Measurements from ENCODE around the gene FILIP1. TPM values are rescaled to one million over a fixed set of nuclear protein-coding genes. Genes with fewer than 3 reads are reported as not detected.

FILIP1 gene
- total RNA-seq, 1 experiment from 2014 or later = 0.15 TPM

DNA sequence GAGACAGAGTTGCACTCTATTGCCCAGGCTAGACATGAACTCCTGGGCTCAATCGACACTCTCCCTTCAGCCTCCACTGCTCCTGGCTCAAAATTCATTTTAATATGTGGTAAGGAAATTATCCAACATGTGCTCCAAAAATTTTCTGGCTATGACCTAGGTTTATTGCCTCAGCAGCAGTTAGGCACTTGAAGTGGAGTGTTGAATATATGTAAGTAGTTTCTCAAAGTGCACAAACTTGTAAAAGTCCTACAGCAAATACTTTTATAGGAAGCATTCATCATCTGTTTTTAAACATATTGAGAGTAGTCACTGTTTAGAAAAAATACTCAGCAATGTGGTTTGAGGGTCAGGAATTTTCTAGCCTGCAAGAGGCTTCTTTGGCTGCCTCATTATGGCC is 13.2 kb downstream of the FILIP1 start:
- no peak for DNase-seq

GRCh38 chr6:75479712-75480111 is 13.9 kb downstream of the FILIP1 start:
- Histone ChIP-seq H3K4me1 (ENCODE audit: low read length) (no peaks in the 10 kb centered on the region), H3K79me2 (ENCODE audit: low read length) (no peaks in the 10 kb centered on the region)
- DNase-seq = no peak

More for the DNA sequence above, 13.2 kb downstream of the FILIP1 start:
- Histone ChIP-seq H3K4me3 (ENCODE audit: low read length) (no peak overlapping the region), H3K9me3 (ENCODE audit: low read length) (no peaks in the 10 kb centered on the region), H3K27ac (ENCODE audit: low read length) (no peak overlapping the region), H3K27me3 (ENCODE audit: low read length) (no peaks in the 10 kb centered on the region), H4K20me1 (ENCODE audit: insufficient read depth, low read depth, low read length) (no peaks in the 10 kb centered on the region), H3K9ac (ENCODE audit: low read length) (no peak overlapping the region), H2AFZ (ENCODE audit: low read length) (no peak overlapping the region), H3K79me2 (ENCODE audit: low read length) (no peaks in the 10 kb centered on the region), H3K4me2 (ENCODE audit: low read depth, low read length, poor library complexity, severe bottlenecking) (no peak overlapping the region), H3K36me3 (ENCODE audit: insufficient read depth, low read length) (no peaks in the 10 kb centered on the region), H3K9me2 (replicated peaks; ENCODE audit: insufficient read depth, low read length) (no peaks in the 10 kb centered on the region), H3K4me1 (ENCODE audit: low read length) (no peaks in the 10 kb centered on the region)

DNA sequence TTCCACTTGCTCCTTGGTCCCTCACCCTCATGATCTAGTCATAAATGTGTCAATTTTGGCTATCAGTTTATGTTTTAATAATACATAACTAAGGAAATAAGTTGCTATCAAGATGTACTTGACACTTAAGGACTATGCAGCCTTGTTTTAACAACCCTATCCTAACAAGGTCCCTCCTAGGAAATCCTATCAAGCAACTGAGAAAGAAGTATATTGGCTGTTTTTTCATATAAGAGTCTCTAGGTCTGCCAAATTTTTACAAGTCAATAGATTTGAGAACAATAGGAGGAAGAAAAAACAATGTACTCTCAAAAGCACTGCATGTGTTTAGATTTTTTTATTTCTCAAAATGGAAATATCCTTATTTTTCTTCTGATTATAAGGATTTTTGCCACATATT is 14.7 kb downstream of the FILIP1 start:
- H3K4me3 ChIP-seq (ENCODE audit: low read length) = no peak overlapping the region
- H3K79me2 ChIP-seq (ENCODE audit: low read length) = no peaks in the 10 kb centered on the region
- no peak for DNase-seq
- H3K36me3 ChIP-seq (ENCODE audit: insufficient read depth, low read length) = no peaks in the 10 kb centered on the region
- H3K9me3 ChIP-seq (ENCODE audit: low read length) = no peaks in the 10 kb centered on the region
- no peak overlapping the region for H3K27ac ChIP-seq (ENCODE audit: low read length)
- no peaks in the 10 kb centered on the region for H4K20me1 ChIP-seq (ENCODE audit: insufficient read depth, low read depth, low read length)
- H3K4me1 ChIP-seq (ENCODE audit: low read length) = no peaks in the 10 kb centered on the region
- no peak overlapping the region for H3K9ac ChIP-seq (ENCODE audit: low read length)
- H2AFZ ChIP-seq (ENCODE audit: low read length) = no peak overlapping the region
- no peaks in the 10 kb centered on the region for H3K9me2 ChIP-seq (replicated peaks; ENCODE audit: insufficient read depth, low read length)
- H3K4me2 ChIP-seq (ENCODE audit: low read depth, low read length, poor library complexity, severe bottlenecking) = no peak overlapping the region
- no peaks in the 10 kb centered on the region for H3K27me3 ChIP-seq (ENCODE audit: low read length)

More at GRCh38 chr6:75479712-75480111, 13.9 kb downstream of the FILIP1 start:
- no peak overlapping the region for H3K4me2 ChIP-seq (ENCODE audit: low read depth, low read length, poor library complexity, severe bottlenecking)
- H3K36me3 ChIP-seq (ENCODE audit: insufficient read depth, low read length) = no peaks in the 10 kb centered on the region
- no peaks in the 10 kb centered on the region for H3K27me3 ChIP-seq (ENCODE audit: low read length)
- H3K9me3 ChIP-seq (ENCODE audit: low read length) = no peaks in the 10 kb centered on the region
- H3K4me3 ChIP-seq (ENCODE audit: low read length) = no peak overlapping the region
- no peak overlapping the region for H3K27ac ChIP-seq (ENCODE audit: low read length)
- no peaks in the 10 kb centered on the region for H3K9me2 ChIP-seq (replicated peaks; ENCODE audit: insufficient read depth, low read length)
- no peak overlapping the region for H3K9ac ChIP-seq (ENCODE audit: low read length)
- H2AFZ ChIP-seq (ENCODE audit: low read length) = no peak overlapping the region
- no peaks in the 10 kb centered on the region for H4K20me1 ChIP-seq (ENCODE audit: insufficient read depth, low read depth, low read length)

DNA sequence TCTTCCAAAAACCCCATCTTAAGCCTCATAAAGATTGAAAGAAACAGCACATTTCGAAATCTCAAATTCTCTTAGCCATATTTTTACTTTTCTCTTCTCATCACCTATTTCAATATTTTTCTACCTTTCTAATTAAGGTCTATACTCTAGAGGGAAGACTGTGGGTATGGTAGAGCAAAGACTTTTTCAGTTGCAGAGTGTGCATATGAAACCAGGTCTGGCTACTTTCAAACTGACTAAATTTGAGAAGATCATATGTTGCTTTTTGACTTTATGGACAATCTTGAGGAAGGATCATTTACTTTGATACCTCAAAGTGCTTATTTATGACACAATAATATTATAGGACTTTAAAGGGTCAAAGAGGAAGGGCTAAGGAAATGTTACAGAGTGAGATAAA is 20.7 kb downstream of the FILIP1 start:
- no peak overlapping the region for H3K9ac ChIP-seq (ENCODE audit: low read length)
- H3K27me3 ChIP-seq (ENCODE audit: low read length) = no peaks in the 10 kb centered on the region
- H3K79me2 ChIP-seq (ENCODE audit: low read length) = no peaks in the 10 kb centered on the region
- H3K36me3 ChIP-seq (ENCODE audit: insufficient read depth, low read length) = no peaks in the 10 kb centered on the region
- no peaks in the 10 kb centered on the region for H3K9me3 ChIP-seq (ENCODE audit: low read length)
- DNase-seq = no peak
- no peaks in the 10 kb centered on the region for H3K4me1 ChIP-seq (ENCODE audit: low read length)
- H3K9me2 ChIP-seq (replicated peaks; ENCODE audit: insufficient read depth, low read length) = no peaks in the 10 kb centered on the region
- no peaks in the 10 kb centered on the region for H4K20me1 ChIP-seq (ENCODE audit: insufficient read depth, low read depth, low read length)
- H3K4me2 ChIP-seq (ENCODE audit: low read depth, low read length, poor library complexity, severe bottlenecking) = no peak overlapping the region
- no peak overlapping the region for H3K27ac ChIP-seq (ENCODE audit: low read length)
- H2AFZ ChIP-seq (ENCODE audit: low read length) = no peak overlapping the region
- no peak overlapping the region for H3K4me3 ChIP-seq (ENCODE audit: low read length)

DNA sequence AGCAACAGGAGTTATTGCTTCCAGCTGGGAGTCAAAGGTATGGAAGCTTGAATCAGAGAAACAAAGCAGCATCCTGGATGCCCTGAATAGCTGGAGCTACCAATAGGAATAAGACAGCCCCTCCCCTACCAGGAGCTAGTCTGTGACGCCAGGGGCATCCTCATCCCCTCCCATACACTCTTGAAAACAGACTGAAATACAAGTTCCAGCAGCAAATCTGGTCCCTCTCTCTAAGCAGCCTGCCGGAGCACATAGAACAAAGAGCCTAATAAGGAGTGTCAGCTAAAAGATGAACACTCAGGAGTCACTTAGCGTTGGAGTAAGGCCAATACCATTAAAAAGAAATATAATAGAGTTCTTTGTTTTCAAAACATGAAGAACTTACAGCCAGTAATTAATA is 25.6 kb downstream of the FILIP1 start:
- no peaks in the 10 kb centered on the region for H3K27me3 ChIP-seq (ENCODE audit: low read length)
- H3K9me3 ChIP-seq (ENCODE audit: low read length) = no peaks in the 10 kb centered on the region
- H3K79me2 ChIP-seq (ENCODE audit: low read length) = no peaks in the 10 kb centered on the region
- H4K20me1 ChIP-seq (ENCODE audit: insufficient read depth, low read depth, low read length) = no peaks in the 10 kb centered on the region
- no peaks in the 10 kb centered on the region for H3K36me3 ChIP-seq (ENCODE audit: insufficient read depth, low read length)
- H3K4me3 ChIP-seq (ENCODE audit: low read length) = no peak overlapping the region
- no peak overlapping the region for H3K27ac ChIP-seq (ENCODE audit: low read length)
- H3K4me1 ChIP-seq (ENCODE audit: low read length) = no peaks in the 10 kb centered on the region
- no peak overlapping the region for H3K4me2 ChIP-seq (ENCODE audit: low read depth, low read length, poor library complexity, severe bottlenecking)
- no peaks in the 10 kb centered on the region for H3K9me2 ChIP-seq (replicated peaks; ENCODE audit: insufficient read depth, low read length)
- H3K9ac ChIP-seq (ENCODE audit: low read length) = no peak overlapping the region
- no peak overlapping the region for H2AFZ ChIP-seq (ENCODE audit: low read length)
- no peak for DNase-seq

DNA sequence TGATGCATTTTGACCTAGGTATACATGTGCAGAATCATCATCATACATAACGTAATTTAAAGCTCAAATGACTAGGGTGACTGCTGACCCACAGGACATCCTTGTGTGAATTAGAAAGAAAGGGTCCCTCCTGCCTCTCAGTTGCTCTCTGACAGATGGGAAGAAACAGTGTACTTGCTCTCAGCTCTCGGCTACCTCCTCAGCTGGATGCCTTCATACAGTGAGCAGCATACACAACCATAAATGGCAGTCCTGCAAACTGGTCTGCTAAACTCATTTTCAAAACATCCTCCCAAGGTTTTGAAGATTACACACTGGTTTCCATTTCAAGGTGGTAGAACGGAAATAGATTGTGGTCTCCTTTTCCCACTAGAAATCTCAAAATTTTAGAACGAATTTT is 26.3 kb downstream of the FILIP1 start:
- Histone ChIP-seq H3K4me1 (ENCODE audit: low read length) (no peaks in the 10 kb centered on the region), H3K79me2 (ENCODE audit: low read length) (no peaks in the 10 kb centered on the region), H3K9ac (ENCODE audit: low read length) (no peak overlapping the region), H4K20me1 (ENCODE audit: insufficient read depth, low read depth, low read length) (no peaks in the 10 kb centered on the region), H3K4me2 (ENCODE audit: low read depth, low read length, poor library complexity, severe bottlenecking) (no peak overlapping the region), H3K9me3 (ENCODE audit: low read length) (no peaks in the 10 kb centered on the region), H3K36me3 (ENCODE audit: insufficient read depth, low read length) (no peaks in the 10 kb centered on the region), H3K9me2 (replicated peaks; ENCODE audit: insufficient read depth, low read length) (no peaks in the 10 kb centered on the region), H3K4me3 (ENCODE audit: low read length) (no peak overlapping the region), H3K27me3 (ENCODE audit: low read length) (no peaks in the 10 kb centered on the region), H3K27ac (ENCODE audit: low read length) (no peak overlapping the region), H2AFZ (ENCODE audit: low read length) (no peak overlapping the region)
- no peak for DNase-seq

DNA sequence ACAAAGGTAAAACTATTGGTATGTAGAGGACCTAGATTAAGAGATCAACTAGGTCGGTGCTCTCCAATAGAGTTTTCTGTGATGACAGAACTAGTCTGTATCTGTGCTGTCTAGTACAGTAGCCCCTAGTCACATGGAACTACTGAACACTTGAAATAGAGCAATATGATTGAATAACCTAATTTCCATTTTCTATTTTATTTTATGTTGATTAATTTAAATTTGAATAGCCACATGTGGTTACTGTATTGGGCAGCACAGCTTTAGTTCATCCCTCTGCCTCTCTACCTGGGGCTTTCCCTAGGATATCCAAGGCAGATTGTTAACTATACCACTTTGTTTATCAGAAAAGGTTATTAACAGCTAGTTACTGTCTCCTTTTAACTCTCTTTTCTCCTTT is 27.0 kb downstream of the FILIP1 start:
- Histone ChIP-seq H3K9me3 (ENCODE audit: low read length) (no peaks in the 10 kb centered on the region), H3K4me2 (ENCODE audit: low read depth, low read length, poor library complexity, severe bottlenecking) (no peak overlapping the region), H3K4me1 (ENCODE audit: low read length) (no peaks in the 10 kb centered on the region), H3K79me2 (ENCODE audit: low read length) (no peaks in the 10 kb centered on the region), H3K36me3 (ENCODE audit: insufficient read depth, low read length) (no peaks in the 10 kb centered on the region), H4K20me1 (ENCODE audit: insufficient read depth, low read depth, low read length) (no peaks in the 10 kb centered on the region), H3K9me2 (replicated peaks; ENCODE audit: insufficient read depth, low read length) (no peaks in the 10 kb centered on the region), H3K27me3 (ENCODE audit: low read length) (no peaks in the 10 kb centered on the region), H3K4me3 (ENCODE audit: low read length) (no peak overlapping the region), H3K27ac (ENCODE audit: low read length) (no peak overlapping the region), H3K9ac (ENCODE audit: low read length) (no peak overlapping the region), H2AFZ (ENCODE audit: low read length) (no peak overlapping the region)
- DNase-seq = no peak

GRCh38 chr6:75463908-75464307 is 29.7 kb downstream of the FILIP1 start:
- no peak for DNase-seq
- H3K27ac ChIP-seq (ENCODE audit: low read length) = no peak overlapping the region
- no peak overlapping the region for H3K4me2 ChIP-seq (ENCODE audit: low read depth, low read length, poor library complexity, severe bottlenecking)
- no peaks in the 10 kb centered on the region for H3K4me1 ChIP-seq (ENCODE audit: low read length)
- no peak overlapping the region for H3K9ac ChIP-seq (ENCODE audit: low read length)
- no peaks in the 10 kb centered on the region for H3K27me3 ChIP-seq (ENCODE audit: low read length)
- no peak overlapping the region for H2AFZ ChIP-seq (ENCODE audit: low read length)
- no peaks in the 10 kb centered on the region for H3K9me2 ChIP-seq (replicated peaks; ENCODE audit: insufficient read depth, low read length)
- H4K20me1 ChIP-seq (ENCODE audit: insufficient read depth, low read depth, low read length) = no peaks in the 10 kb centered on the region
- H3K36me3 ChIP-seq (ENCODE audit: insufficient read depth, low read length) = no peaks in the 10 kb centered on the region
- H3K9me3 ChIP-seq (ENCODE audit: low read length) = no peaks in the 10 kb centered on the region
- H3K79me2 ChIP-seq (ENCODE audit: low read length) = no peaks in the 10 kb centered on the region
- H3K4me3 ChIP-seq (ENCODE audit: low read length) = no peak overlapping the region

DNA sequence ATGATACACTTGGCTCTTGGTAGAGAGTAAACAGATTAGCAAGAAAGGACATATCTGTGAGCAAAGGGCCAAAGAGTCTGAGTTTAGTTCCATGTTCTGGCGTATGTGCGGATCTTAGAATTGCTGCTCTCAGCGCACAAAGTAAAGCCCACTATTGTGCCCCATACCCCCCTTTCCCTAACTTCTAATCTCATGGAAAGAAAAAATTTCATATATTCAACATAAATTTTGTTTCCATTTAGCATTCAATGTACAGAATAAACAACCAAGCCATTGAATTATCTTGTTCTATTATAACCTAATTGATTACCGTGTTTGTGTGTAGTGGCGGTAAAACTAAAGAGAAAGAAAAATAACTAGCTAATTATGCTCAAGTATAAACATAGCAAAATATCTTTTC is 30.5 kb downstream of the FILIP1 start:
- Histone ChIP-seq H3K9me2 (replicated peaks; ENCODE audit: insufficient read depth, low read length) (no peaks in the 10 kb centered on the region), H3K9ac (ENCODE audit: low read length) (no peak overlapping the region), H3K27ac (ENCODE audit: low read length) (no peak overlapping the region), H3K4me3 (ENCODE audit: low read length) (no peak overlapping the region), H3K27me3 (ENCODE audit: low read length) (no peaks in the 10 kb centered on the region), H3K36me3 (ENCODE audit: insufficient read depth, low read length) (no peaks in the 10 kb centered on the region), H3K79me2 (ENCODE audit: low read length) (no peaks in the 10 kb centered on the region), H2AFZ (ENCODE audit: low read length) (no peak overlapping the region), H3K9me3 (ENCODE audit: low read length) (no peaks in the 10 kb centered on the region), H3K4me2 (ENCODE audit: low read depth, low read length, poor library complexity, severe bottlenecking) (no peak overlapping the region), H4K20me1 (ENCODE audit: insufficient read depth, low read depth, low read length) (no peaks in the 10 kb centered on the region), H3K4me1 (ENCODE audit: low read length) (no peaks in the 10 kb centered on the region)
- DNase-seq = no peak
